WI38 (cell line): Measurements from ENCODE around the gene NLRP3.
"Not testable (repeated sequence)": the region's sequence is repeated elsewhere in the genome, so short reads cannot be mapped to it uniquely, and the experiment has no call there.

Experiments
- H3K4me3 ChIP-seq: 2 replicates; pipeline ENCODE4 v1.5.1; 2011; ENCODE audit warnings: low read depth, mild to moderate bottlenecking, control low read depth, low read length
- TF ChIP-seq, protein P1 (sequence below): IDR thresholded peaks from 2 replicates; pipeline ENCODE4 v1.5.1; 2012; ENCODE audit warnings: low read depth, mild to moderate bottlenecking, control low read depth, low read length

Gene NLRP3

DNA sequence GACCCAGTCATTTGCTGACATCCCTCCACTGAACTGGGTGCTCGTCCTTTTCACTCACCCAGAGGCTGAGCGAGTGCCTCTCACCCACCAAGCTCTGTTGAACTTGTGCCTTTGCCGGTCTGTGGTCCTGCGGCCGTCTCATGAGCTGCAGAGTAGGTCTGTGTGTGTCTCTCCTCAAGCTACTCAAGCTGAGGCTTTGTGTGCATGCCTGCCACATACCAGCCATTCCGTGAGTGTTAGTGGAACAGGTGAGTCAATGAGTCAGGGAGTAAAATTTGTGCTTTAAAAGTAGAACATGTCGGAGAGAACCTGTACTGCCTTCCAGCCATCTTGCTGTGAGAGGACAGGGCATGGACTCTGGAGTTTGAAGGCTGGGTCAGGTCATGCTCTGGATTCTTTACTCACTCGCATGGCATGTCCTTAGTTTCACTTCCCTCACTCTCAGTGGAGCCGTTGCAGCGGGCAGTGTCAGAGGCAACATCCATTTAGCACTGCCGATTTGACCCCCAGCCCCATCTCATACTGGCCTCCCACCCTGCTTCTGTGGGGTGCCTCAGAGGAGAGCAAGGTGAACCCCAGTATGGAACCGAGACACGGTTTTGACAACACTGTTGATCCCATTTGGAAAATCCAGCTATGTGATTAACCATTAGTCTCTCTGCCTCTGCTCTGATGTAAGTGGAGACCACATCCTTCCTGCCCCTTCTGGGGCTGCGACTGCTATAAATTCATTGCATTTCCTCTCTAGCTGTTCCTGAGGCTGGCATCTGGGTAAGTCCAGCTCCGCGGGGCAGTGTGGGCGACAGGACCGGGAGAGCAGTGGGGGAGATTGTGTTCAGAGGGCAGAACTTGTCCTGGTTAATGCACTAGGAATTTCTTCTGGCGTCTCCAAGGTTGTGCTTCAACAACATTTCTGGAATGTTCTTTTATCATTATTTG lies at the start of gene NLRP3:
Gene NLRP3, plus strand, starts transcription at position 751 of the 939 bp plus-strand sequence. CDS start 2,628 bp downstream, outside the sequence.
- H3K4me3 ChIP-seq = peak within 1 kb of the TSS; percentile 50
- TF ChIP-seq, protein P1, sequence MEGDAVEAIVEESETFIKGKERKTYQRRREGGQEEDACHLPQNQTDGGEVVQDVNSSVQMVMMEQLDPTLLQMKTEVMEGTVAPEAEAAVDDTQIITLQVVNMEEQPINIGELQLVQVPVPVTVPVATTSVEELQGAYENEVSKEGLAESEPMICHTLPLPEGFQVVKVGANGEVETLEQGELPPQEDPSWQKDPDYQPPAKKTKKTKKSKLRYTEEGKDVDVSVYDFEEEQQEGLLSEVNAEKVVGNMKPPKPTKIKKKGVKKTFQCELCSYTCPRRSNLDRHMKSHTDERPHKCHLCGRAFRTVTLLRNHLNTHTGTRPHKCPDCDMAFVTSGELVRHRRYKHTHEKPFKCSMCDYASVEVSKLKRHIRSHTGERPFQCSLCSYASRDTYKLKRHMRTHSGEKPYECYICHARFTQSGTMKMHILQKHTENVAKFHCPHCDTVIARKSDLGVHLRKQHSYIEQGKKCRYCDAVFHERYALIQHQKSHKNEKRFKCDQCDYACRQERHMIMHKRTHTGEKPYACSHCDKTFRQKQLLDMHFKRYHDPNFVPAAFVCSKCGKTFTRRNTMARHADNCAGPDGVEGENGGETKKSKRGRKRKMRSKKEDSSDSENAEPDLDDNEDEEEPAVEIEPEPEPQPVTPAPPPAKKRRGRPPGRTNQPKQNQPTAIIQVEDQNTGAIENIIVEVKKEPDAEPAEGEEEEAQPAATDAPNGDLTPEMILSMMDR = no peak

DNA sequence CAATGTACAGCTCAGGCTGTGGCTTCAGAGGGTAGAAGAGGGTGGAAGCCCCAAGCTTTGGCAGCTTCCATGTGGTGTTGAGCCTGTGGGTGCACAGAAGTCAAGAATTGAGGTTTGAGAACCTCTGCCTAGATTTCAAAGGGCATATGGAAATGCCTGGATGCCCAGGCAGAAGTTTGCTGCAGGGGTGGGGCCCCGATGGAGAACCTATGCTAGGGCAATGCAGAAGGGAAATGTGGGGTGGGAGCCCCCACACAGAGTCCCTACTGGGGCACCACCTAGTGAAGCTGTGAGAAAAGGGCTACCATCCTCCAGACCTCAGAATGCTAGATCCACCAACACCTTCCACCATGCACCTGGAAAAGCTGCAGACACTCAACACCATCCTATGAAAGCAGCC lies 49.6 kb upstream of the NLRP3 start:
- H3K4me3 ChIP-seq = not testable (repeated sequence)

DNA sequence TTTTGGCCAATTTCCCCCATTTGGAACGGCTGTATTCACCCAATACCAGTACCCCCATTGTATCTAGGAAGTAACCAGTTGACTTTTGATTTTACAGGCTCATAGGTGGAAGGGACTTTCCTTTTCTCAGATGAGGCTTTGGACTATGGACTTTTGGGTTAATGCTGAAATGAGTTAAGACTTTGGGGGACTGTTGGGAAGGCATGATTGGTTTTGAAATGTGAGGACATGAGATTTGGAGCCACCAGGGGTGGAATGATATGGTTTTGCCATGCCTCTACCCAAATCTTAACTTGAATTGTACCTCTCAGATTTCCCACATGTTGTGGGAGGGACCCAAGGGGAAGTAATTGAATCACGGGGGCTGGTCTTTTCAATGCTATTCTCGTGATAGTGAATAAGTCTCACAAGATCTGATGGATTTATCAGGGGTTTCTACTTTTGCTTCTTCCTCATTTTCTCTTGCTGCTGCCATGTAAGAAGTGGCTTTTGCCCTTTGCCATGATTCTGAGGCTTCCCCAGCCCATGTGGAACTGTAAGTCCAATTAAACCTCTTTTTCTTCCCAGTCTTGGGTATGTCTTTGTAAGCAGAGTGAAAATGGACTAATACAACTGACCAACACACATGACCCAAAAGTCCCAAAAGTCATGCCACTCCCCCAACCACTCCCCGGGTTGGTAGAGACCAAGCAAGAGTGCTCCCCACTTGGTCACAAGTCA lies 48.9 kb upstream of the NLRP3 start:
- TF ChIP-seq, protein P1 = no peak

DNA sequence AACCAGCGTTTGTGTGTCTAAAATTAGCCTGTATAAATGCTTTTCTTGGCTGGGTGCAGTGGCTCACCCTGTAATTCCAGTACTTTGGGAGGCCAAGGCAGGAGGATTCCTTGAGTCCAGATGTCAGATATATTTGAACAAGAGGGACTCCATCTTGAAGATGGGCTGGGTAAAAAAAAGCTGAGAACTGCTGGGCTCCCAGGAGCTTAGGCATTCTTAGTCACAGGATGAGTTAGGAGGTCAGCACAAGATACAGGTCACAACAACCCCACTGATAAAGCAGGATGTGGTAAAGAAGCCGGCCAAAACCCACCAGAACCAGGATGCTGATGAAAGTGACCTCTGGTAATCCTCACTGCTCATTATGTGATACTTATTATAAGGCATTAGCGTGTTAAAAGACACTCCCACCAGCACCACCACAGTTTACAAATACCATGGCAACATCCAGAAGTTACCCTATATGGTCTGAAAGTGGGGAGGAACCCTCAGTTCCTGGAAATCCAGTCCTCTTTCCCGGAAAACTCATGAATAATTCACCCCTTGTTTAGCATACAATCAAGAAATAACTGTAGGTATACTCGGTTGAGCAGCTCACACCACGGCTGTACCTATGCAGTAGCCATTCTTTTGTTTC lies 48.1 kb upstream of the NLRP3 start:
- no peak overlapping the region for H3K4me3 ChIP-seq
- TF ChIP-seq, protein P1 = no peak

More for the DNA sequence above, 48.9 kb upstream of the NLRP3 start:
- H3K4me3 ChIP-seq = no peak overlapping the region

DNA sequence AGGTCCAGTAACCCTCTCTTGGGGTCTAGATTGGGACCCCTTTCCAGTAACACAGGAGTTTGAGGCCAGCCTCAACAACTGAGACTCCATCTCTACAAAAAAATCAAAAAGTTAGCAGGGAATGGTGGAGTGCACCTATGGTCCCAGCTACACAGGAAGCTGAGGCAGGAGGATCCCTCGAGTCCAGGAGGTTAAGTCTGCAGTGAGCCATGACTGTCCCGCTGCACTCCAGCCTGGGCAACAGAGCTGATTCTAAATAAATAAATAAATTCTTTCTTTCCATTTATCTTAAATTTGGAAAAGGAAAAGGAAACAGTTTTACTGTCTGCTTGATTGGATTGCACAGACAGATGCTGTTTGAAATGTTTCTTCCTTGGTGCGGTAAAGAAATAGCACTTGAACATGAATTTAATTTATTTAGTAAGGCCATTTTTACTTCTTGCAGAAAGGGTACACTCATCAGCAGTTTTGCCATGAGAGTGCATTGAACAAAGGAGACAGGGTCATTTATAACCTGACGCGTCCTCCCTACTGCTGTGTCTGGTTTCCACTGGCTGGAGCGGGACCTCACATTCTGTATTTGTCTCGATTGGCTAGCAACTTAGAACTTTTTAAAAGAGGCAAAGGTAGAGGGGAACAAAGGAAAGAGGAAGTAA lies 47.4 kb upstream of the NLRP3 start:
- TF ChIP-seq, protein P1 = no peak
- no peak overlapping the region for H3K4me3 ChIP-seq

DNA sequence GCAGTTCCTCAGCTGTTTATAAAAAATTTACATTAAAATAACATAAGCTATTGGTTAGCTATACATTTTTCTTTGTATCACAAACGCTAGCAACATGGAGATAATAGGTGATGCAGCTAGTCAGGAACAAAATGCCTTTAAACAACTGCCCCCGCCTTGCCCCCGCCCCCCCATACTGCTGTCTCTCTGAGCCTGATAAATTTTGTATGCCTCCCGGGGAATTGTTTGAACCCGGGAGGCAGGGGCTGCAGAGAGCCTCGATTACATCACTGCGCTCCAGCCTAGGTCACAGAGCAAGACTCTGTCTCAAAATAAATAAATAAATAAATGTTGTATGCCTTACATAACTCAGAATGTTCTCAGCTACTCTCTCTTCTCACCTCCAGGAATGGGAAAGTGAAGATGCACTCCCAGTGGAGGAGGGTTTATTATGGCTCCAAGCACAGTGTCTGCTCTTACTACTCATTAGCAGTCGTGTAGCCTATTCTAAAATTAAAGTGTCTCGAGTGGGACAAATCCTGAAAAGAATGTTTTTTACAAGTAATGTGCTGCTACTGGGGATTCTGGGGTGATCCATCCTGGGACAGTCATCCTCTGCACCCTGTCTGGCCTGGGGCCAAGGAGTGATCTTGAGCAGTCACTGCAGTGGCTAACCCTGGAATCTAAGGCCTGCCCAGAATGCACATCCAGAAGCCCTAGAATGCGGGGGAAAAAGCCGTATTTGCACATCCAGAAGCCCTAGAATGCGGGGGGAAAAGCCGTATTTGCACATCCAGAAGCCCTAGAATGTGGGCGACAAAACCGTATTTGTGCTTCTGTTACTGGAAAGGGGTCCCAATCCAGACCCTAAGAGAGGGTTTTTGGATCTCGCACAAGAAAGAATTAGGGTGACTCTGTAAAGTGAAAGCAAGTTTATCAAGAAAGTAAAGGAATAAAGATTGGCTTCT lies 44.9 kb upstream of the NLRP3 start:
- H3K4me3 ChIP-seq = no peak overlapping the region
- TF ChIP-seq, protein P1 = no peak
